ENCODE measurements around the gene PPIA.

- TF ChIP-seq CTCF (conservative IDR thresholded peaks at IDR 0.05) (no peak), EZH2 (IDR thresholded peaks at IDR 0.05; ENCODE audit: low read depth) (no peak)
Observed at GRCh38 chr7:44757311-44757710, 39.2 kb upstream of the PPIA start.

Measured in PC-9 (cell line).